Ecto neural progenitor cell (in vitro differentiated cells): ENCODE data around the gene CCDC170.

ENCODE experiments used
- DNase-seq: peaks from one replicate; pipeline ENCODE4 v3.0.0-alpha.2; 2018; ENCODE audit warnings: low spot score

The CCDC170 gene

GRCh38 chr6:151658091-151658490, 164.3 kb downstream of the CCDC170 start:
- no peak for DNase-seq

- DNase-seq: no peak
Observed at GRCh38 chr6:151659212-151659611, 165.4 kb downstream of the CCDC170 start.

GRCh38 chr6:151661509-151661908, 167.7 kb downstream of the CCDC170 start:
- no peak for DNase-seq

GRCh38 chr6:151661928-151662327, 168.1 kb downstream of the CCDC170 start:
- DNase-seq: no peak

- DNase-seq: no peak
Observed at GRCh38 chr6:151663559-151663958, 169.7 kb downstream of the CCDC170 start.

- no peak for DNase-seq
Observed at GRCh38 chr6:151664390-151664789, 170.6 kb downstream of the CCDC170 start.

GRCh38 chr6:151665329-151665728, 171.5 kb downstream of the CCDC170 start:
- no peak for DNase-seq

GRCh38 chr6:151666526-151666925, 172.7 kb downstream of the CCDC170 start:
- no peak for DNase-seq

GRCh38 chr6:151669208-151669560, 175.4 kb downstream of the CCDC170 start:
- DNase-seq: no peak

- DNase-seq: no peak
Observed at GRCh38 chr6:151670116-151670515, 176.3 kb downstream of the CCDC170 start.
